Measurements from ENCODE around the gene STAM2.
"Not testable (repeated sequence)": the region's sequence is repeated elsewhere in the genome, so short reads cannot be mapped to it uniquely, and the experiment has no call there.

DNA sequence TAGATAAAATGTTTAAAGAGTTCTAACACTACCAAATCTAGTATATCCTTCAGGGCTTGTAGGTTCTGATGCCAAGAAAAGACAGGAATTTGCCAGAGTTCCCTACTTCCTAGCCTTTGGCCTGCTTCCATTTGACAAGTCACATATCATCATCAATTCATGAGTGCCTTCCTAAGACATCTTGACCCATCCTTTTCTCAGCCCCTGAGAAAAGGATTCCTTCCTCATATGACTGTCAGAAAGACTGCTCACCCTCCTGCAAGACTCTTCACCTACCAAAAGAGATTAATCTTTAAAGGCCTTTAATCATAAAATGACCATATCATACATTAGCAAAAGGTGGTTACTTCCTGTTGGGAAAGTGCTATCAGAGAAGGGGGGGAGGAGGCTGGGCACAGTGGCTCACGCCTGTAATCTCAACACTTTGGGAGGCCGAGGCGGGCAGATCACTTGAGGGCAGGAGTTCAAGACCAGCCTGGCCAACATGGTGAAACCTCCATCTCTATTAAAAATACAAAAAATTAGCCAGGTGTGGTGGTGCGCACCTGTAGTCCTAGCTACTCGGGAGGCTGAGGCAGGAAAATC, 3.3 kb downstream of the STAM2 start:
- TF ChIP-seq, protein P1, sequence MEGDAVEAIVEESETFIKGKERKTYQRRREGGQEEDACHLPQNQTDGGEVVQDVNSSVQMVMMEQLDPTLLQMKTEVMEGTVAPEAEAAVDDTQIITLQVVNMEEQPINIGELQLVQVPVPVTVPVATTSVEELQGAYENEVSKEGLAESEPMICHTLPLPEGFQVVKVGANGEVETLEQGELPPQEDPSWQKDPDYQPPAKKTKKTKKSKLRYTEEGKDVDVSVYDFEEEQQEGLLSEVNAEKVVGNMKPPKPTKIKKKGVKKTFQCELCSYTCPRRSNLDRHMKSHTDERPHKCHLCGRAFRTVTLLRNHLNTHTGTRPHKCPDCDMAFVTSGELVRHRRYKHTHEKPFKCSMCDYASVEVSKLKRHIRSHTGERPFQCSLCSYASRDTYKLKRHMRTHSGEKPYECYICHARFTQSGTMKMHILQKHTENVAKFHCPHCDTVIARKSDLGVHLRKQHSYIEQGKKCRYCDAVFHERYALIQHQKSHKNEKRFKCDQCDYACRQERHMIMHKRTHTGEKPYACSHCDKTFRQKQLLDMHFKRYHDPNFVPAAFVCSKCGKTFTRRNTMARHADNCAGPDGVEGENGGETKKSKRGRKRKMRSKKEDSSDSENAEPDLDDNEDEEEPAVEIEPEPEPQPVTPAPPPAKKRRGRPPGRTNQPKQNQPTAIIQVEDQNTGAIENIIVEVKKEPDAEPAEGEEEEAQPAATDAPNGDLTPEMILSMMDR (IDR thresholded peaks at IDR 0.05) = not testable (repeated sequence)
- TF ChIP-seq POLR2A (IDR thresholded peaks at IDR 0.05) = not testable (repeated sequence)
